SK-N-DZ (cell line): ENCODE measurements around the gene NELL2.
"Not testable (repeated sequence)": the region's sequence is repeated elsewhere in the genome, so short reads cannot be mapped to it uniquely, and the experiment has no call there.

Experiments used
- DNase-seq: peaks from one replicate; pipeline ENCODE4 v3.0.0-alpha.2; 2015; ENCODE audit warnings: low spot score

Gene NELL2

GRCh38 chr12:44697511-44697910, 178.6 kb downstream of the NELL2 start:
- DNase-seq: no peak

DNA sequence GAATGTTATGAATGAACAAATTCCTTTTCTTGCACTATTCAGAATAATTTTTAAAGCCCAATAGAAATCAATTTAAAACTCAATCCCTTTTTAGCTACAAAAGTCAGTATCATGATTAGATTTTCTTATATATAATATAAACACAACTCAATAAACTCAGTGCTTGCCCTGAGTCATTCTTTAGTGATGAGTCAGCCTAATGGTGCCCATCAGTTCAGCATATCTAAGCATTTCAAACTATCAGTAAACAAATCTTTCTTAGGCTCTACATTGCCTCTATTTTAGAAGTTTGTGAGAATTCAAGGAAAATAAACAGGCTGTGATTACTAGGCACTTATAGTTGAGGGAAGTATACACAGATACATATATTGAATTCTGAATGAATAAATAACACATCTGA, 179.6 kb downstream of the NELL2 start:
- DNase-seq: no peak

DNA sequence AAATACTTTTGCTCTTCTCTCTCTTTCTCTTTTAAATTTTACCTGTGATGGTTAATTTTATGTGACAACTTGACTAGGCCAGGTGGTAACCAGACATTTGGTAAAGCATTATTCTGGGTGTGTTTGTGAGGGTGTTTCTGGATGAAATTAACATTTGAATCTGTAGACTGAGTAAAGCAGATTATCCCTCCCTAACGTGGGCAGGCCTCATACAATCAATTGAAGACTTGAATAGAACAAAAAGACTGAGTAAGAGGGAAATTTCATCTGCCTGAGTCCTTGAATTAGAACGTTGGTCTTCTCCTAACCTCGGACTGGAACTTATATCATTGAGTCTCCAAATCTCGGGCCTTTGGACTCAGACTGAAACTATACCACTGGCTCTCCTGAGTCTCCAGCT, 182.1 kb downstream of the NELL2 start:
- DNase-seq: no peak

GRCh38 chr12:44689587-44689986, 186.5 kb downstream of the NELL2 start:
- DNase-seq: no peak

GRCh38 chr12:44686821-44687432, 189.2 kb downstream of the NELL2 start:
- not testable (repeated sequence) for DNase-seq

- no peak for DNase-seq
Measured at GRCh38 chr12:44677724-44678123, 198.4 kb downstream of the NELL2 start.

DNA sequence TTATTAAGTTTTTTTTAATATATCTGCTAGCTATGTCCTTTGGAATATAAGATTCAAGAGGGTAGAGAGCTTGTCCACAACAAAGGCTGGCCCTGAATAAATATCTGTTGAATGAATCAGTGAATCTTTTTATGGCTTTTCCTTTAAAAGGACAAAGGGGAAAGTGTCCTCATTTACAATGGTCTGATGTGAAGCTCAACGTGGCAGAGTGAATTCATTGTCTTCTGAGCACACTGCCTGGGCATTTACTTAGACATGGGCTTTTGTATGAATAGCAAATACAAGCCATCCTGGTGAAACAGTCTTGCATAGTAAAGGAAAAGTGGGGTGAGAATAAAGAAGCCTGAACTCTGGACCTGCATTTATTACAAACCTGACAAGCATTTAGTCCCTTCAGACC, 201.2 kb downstream of the NELL2 start:
- DNase-seq: no peak

DNA sequence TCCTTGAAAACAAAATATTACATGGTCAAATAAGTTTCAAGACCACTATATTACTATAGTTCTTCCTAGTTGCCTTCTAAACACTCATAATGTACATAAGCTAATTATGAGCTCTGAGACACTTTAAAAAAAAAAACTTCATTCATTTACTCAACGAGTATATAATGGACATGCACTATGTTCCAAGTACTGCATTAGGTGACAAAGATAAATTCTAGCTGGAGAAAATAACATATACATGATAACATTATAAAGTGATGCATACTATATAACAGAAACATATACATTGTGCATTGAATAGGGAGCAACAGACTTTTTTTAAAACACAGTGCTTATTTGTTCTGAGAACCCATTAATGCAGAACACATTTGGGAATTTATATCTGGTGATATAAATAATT, 202.3 kb downstream of the NELL2 start:
- DNase-seq: no peak

GRCh38 chr12:44672042-44672441, 204.1 kb downstream of the NELL2 start:
- DNase-seq: no peak

- DNase-seq: no peak
Measured at GRCh38 chr12:44668443-44668842, 207.7 kb downstream of the NELL2 start.

DNA sequence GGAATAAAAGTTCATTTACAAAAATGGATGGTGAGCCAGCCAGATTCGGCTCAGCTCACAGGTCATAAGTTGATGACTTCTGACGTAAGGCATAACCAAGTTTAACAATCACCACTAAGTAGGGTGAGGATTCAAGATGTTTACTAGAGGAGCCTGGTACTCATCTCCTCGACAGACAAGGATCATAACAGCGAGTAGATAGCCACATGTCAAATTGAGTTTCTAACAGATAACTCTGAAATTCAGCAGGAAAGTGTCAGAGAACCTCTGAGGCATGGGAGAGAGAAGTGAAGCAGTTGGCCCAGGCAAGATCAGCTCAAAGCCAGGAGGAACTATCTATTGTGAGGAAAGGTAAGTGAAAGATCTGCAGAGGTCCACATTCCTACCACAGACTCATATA, 208.7 kb downstream of the NELL2 start:
- DNase-seq: peak; percentile 97

DNA sequence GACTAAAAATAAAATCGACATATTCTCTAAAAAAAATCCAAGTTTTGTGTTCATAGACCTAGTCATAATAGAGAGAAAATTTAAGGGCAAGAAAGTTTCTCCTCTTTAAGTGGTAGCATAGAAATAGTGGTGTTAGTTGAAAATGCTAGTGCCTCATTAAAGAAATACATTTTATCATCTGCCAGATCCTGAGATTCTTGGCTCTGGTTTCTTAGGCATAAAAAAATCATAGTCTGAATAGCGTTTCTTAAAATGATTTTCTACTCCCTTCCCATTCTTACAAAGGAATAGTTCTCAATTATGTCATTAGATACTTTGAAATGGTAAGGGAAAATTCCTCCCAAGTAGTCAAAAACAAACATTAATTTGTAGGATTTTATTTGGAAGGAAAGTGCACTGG, 212.8 kb downstream of the NELL2 start:
- DNase-seq: no peak

DNA sequence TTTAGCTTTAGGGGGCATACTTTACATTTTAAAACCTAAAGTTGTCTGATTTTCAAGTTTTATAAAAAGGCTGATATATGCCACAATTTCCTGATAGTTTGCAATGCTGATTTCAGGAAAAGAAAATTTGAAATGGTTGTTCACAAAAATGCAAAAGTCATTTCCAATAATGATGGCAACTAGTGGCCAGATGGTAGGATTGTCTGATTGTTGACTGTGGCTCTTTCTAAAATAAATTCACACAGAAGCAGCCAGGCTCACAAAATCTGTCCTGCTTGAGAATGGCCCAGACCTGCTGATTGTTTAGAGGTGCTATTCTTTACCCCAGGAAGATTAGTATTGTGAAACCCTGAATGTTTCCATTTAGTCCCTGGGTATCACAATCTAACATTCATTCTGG, 220.3 kb downstream of the NELL2 start:
- DNase-seq: no peak

DNA sequence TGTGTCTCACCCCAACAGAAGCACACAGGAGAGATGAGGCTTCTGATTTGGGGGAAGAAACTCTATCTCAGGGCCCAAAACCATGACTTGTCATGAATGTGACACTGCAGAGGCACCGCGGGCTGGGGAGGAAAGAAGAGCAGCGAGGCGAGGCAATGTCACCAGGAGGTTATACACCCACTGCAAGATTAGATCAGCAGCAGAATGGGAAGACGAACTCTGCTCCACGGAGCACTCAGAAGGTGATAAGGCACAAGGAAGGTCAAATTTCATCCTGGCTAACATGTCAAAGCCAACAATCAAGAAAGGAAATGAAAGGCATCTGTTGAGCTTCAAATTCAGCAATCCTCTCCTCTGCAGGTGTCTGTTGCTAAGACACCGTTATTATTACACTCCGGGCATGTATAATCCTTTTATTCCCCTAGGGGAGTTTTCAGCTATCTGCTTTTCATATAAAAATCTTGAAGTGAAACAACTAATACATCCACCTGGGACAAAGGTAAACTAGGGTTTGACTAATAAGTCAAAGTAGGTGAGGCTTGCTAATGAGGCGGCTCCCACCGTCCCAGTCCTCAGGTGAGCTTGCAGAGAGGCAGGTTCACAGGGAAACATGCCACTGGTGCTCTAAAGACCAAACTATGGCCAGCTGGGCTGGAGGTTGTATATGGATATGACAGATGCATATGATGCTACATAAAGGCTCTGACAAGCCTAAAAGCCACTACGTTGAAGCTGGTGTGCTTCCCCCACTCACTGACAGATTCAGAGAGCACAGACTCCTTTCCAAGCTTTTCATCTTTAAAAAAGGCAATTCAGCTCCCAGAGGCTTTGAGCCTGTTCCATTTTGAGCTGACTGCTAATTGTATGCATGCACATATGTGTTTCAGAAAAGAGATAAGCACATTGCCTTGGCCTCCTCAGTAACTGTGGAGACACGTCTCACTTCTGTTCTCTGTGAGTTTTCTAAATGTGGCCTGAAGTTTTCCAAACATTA, 221.2 kb downstream of the NELL2 start:
- DNase-seq: peak; percentile 96

DNA sequence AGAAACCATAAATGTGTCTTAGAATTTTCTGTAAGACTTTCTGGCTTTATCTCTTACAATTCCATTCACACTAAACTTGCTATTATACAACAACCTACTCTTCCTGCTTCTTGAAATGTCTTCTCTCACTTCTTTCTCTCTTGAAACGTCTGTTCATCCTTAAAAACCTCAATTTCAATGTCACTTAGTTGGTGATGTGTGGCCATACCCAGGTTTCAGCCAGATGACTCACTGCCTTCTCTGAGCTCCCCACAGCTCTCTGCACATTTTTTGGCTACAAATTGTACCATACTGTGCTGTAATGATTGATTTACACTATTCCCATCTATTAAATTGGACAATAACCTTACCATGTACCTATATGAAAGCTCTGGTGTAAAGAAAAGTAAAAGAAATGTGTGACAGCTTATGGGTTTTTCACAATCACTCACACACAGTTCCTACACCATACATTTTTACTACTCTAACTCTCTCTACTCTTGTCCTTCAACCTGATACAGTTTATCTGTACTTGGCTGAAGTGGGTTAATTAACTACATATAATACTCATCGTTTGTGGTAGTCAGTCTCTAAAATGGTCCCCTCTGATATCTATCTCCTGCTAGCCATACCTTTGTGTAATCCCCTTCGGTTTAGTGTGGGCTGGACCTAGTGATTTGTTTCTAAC, 222.1 kb downstream of the NELL2 start:
- no peak for DNase-seq

GRCh38 chr12:44649693-44650092, 226.4 kb downstream of the NELL2 start:
- no peak for DNase-seq

DNA sequence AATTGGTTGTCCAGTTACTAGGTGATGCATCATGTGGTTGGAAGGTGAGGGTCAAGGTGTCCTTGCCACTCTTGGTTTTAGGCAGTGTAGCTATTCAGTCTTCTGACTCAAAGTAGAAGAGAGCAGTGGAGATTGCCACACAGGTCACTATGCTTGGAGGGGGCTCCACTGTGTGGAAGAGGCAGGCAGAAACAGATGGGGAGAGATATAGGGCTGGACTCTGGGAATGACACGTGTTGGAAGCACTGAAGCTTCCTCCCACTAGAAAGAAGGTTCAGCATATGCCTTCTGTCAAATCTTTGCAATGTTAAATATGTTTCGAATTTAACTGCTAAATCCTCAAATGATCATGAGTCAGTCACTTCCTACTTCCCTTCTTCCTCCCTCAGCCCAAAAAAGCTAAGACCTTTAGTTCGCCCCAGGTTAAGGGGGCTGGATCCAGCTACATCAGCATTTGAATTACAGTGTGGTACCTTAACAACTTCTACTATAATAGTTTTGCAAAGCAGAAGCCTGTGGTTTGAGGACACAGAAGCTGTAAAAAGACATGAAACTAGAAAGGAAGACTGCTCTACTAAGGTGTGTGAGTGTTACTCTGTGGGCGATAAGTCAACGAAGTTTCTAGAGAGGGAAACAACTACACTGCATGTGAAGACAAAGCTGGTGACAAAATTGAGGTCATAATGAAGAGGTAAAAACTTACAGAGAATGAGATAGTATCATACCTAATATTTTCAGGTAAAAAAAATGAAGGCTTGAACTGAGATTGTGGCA, 228.0 kb downstream of the NELL2 start:
- DNase-seq: no peak

- no peak for DNase-seq
Measured at GRCh38 chr12:44640427-44641190, 235.5 kb downstream of the NELL2 start.

- DNase-seq: no peak
Measured at GRCh38 chr12:44637875-44638274, 238.2 kb downstream of the NELL2 start.

- DNase-seq: no peak
Measured at GRCh38 chr12:44628180-44628579, 247.9 kb downstream of the NELL2 start.
